ENCODE measurements around the gene DYNC1H1. TPM values are rescaled to one million over a fixed set of nuclear protein-coding genes. Genes with fewer than 3 reads are reported as not detected.

Gene DYNC1H1
- total RNA-seq, 4 donors from 2014 or later: 556 to 753 (median 634) TPM

DNA sequence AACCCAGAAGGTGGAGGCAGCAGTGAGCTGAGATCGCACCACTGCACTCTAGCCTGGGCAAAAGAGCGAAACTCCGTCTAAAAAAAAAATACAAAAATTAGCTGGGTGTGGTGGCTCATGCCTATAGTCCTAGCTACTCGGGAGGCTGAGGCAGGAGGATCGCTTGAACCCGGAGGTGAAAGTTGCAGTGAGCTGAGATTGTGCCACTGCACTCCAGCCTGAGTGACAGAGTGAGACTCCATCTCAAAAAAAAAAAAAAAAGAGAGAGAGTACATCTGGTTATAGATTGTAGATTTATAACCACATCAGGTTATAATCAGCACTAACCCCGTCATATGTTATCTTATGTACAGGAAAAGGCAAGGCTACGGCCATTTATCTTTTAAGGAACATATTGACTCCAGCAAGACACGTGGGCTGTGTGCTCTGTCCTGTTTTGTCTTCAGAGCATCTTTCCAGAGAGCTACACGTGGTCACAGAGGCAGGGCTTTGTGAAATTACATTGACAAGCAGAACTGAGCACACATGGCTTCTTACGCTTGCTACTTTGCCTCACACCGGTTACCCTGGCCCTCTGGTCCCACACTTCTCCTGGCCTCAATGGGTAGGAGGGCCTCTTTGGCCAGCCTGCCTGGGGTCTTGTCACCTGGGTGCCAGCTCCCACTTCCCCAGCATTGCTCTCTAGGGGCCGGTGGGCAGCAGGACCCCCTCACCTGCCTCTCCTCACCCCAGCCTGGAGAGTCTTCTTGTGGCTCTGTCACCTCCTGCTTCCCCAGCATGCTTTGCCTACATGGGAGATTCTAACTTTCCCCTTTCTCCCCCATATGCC lies 6.8 kb upstream of the DYNC1H1 start:
- 68% methylated on average over 13 of the region's 13 CpGs for WGBS
- H3K27ac ChIP-seq: no peak overlapping the region
- peak in 1 of 2 donors; percentile 44 for DNase-seq (ENCODE audit: low spot score in 2 of 2)
- no peaks in the 10 kb centered on the region for H3K9me3 ChIP-seq
- no peak overlapping the region for H3K4me3 ChIP-seq
- peaks cover 4% of the 10 kb centered on the region for H3K4me1 ChIP-seq
- H3K27me3 ChIP-seq: no peaks in the 10 kb centered on the region
- TF ChIP-seq EP300 (IDR thresholded peaks at IDR 0.05): no peak
- TF ChIP-seq, protein P1, sequence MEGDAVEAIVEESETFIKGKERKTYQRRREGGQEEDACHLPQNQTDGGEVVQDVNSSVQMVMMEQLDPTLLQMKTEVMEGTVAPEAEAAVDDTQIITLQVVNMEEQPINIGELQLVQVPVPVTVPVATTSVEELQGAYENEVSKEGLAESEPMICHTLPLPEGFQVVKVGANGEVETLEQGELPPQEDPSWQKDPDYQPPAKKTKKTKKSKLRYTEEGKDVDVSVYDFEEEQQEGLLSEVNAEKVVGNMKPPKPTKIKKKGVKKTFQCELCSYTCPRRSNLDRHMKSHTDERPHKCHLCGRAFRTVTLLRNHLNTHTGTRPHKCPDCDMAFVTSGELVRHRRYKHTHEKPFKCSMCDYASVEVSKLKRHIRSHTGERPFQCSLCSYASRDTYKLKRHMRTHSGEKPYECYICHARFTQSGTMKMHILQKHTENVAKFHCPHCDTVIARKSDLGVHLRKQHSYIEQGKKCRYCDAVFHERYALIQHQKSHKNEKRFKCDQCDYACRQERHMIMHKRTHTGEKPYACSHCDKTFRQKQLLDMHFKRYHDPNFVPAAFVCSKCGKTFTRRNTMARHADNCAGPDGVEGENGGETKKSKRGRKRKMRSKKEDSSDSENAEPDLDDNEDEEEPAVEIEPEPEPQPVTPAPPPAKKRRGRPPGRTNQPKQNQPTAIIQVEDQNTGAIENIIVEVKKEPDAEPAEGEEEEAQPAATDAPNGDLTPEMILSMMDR (IDR thresholded peaks at IDR 0.05): no peak
- no peak for TF ChIP-seq POLR2A (IDR thresholded peaks at IDR 0.05)
- TF ChIP-seq POLR2AphosphoS5 (IDR thresholded peaks at IDR 0.05): no peak
- peaks cover 4% of the 10 kb centered on the region for H3K36me3 ChIP-seq

DNA sequence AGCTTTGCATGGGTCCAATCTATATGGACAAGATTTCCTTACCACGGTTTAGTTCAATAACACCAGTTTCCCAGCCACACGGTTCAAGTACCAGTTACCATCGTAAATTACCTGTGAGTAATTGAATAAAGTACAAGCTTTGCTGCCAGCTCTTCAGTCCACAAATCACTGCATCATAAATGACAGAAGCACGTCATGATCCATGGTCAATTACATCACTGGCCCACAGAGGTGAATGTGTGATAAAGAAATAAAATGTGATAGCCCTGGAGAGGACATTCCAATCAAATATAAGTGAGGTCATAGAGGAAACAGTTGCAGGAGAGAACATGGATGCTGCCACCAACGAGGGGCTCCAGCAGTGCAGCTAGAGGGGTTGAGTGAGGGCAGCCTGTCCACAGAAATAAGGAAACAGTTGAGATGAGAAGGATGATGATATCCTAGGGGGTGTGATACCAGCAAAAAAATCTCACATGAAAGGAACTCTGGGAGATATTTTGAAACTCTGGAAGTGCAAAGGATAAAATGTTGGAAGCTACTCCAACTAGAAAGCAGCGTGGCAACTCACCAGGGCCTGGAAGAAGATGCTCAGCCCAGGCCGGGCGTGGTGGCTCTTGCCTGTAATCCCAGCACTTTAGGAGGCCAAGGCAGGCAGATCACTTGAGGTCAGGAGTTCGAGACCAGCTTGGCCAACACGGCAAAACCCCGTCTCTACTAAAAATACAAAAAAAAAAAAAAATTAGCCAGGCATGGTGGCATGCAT lies 5.8 kb upstream of the DYNC1H1 start:
- WGBS: 61% methylated on average over 11 of the region's 11 CpGs
- Histone ChIP-seq H3K4me3 (no peak overlapping the region), H3K36me3 (peaks cover 4% of the 10 kb centered on the region), H3K27ac (no peak overlapping the region), H3K4me1 (peaks cover 4% of the 10 kb centered on the region), H3K9me3 (no peaks in the 10 kb centered on the region), H3K27me3 (no peaks in the 10 kb centered on the region)
- no peak for DNase-seq (ENCODE audit: low spot score in 2 of 2)
- TF ChIP-seq, protein P1 (IDR thresholded peaks at IDR 0.05): no peak
- TF ChIP-seq POLR2AphosphoS5 (IDR thresholded peaks at IDR 0.05): no peak
- no peak for TF ChIP-seq POLR2A (IDR thresholded peaks at IDR 0.05)
- no peak for TF ChIP-seq EP300 (IDR thresholded peaks at IDR 0.05)

DNA sequence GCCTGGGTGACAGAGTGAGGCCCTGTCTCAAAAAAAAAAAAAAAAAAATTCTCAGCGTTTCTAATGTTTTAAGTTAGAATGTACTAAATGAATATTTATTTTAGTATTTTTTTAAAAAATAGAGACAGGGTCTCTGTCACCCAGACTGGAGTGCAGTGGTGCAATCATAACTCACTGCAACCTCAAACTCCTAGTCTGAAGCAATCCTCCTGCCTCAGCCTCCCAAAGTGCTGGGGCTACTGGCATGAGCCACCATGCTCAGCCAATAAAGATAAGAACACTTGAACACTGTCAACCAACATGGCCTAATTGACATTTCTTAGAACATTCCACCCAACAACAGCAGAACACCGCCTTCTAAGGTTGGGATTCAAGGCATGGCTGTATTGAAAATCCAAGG lies 5.1 kb upstream of the DYNC1H1 start:
- no peak for TF ChIP-seq EP300 (IDR thresholded peaks at IDR 0.05)
- no peak for TF ChIP-seq POLR2A (IDR thresholded peaks at IDR 0.05)
- TF ChIP-seq, protein P1 (IDR thresholded peaks at IDR 0.05): no peak
- TF ChIP-seq POLR2AphosphoS5 (IDR thresholded peaks at IDR 0.05): no peak
- Histone ChIP-seq H3K27me3 (no peaks in the 10 kb centered on the region), H3K27ac (no peak overlapping the region), H3K36me3 (peaks cover 4% of the 10 kb centered on the region), H3K4me3 (no peak overlapping the region), H3K4me1 (peaks cover 10% of the 10 kb centered on the region), H3K9me3 (no peaks in the 10 kb centered on the region)
- WGBS: 88% methylated on average over 2 of the region's 2 CpGs
- DNase-seq (ENCODE audit: low spot score in 2 of 2): no peak

DNA sequence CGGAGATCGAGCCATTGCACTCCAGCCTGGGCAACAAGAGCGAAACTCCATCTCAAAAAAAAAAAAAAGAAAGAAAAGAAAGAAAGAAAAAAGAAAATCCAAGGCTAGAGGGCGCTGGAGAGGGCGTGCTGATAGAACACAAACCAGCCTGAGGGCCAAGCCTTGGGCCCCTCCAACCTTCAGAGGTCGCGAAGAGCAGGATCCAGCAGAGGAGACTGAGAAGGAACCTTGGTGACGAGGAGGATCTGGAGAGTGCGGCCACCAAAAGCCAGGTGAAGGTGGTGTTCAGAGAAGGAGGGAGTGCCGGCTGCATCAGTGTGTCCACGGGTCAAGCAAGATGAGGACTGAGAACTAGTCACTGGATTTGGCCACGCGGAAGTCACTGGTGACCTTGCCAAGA lies 4.1 kb upstream of the DYNC1H1 start:
- DNase-seq (ENCODE audit: low spot score in 2 of 2): no peak
- TF ChIP-seq, protein P1 (IDR thresholded peaks at IDR 0.05): peak in 1 of 2 donors; percentile 6
- no peak for TF ChIP-seq POLR2A (IDR thresholded peaks at IDR 0.05)

More for the DNA sequence above, 4.1 kb upstream of the DYNC1H1 start:
- Histone ChIP-seq H3K4me1 (peaks cover 10% of the 10 kb centered on the region), H3K27ac (no peak overlapping the region), H3K9me3 (no peaks in the 10 kb centered on the region), H3K27me3 (no peaks in the 10 kb centered on the region), H3K4me3 (no peak overlapping the region), H3K36me3 (peaks cover 4% of the 10 kb centered on the region)
- 52% methylated on average over 13 of the region's 13 CpGs for WGBS
